Measurements from ENCODE around the gene PRKD2. TPM values are rescaled to one million over a fixed set of nuclear protein-coding genes. Genes with fewer than 3 reads are reported as not detected.

The PRKD2 gene
- total RNA-seq, 2 donors from 2014 or later = 18.9 to 58.3 TPM

GRCh38 chr19:46729696-46730095, 12.8 kb upstream of the PRKD2 start:
- ATAC-seq (no peak), DNase-seq (no peak)
- Histone ChIP-seq H3K27ac (no peak overlapping the region), H3K9me3 (no peaks in the 10 kb centered on the region), H3K27me3 (no peaks in the 10 kb centered on the region), H3K36me3 (replicated peaks in 1 of 2; ENCODE audit: insufficient read depth in 1 of 2, low read depth in 2 of 2) (peaks cover 5 to 36% of the 10 kb centered on the region in 2 donors), H3K4me1 (no peaks in the 10 kb centered on the region), H3K4me3 (no peak overlapping the region)
- intact Hi-C loops (cut with DNase I) = no loop called here
- 89 to 93% methylated on average over 7 of the region's 7 CpGs for WGBS, 2 donors
- TF ChIP-seq CTCF (IDR thresholded peaks at IDR 0.05) (no peak), POLR2A (IDR thresholded peaks at IDR 0.05) (no peak)

DNA sequence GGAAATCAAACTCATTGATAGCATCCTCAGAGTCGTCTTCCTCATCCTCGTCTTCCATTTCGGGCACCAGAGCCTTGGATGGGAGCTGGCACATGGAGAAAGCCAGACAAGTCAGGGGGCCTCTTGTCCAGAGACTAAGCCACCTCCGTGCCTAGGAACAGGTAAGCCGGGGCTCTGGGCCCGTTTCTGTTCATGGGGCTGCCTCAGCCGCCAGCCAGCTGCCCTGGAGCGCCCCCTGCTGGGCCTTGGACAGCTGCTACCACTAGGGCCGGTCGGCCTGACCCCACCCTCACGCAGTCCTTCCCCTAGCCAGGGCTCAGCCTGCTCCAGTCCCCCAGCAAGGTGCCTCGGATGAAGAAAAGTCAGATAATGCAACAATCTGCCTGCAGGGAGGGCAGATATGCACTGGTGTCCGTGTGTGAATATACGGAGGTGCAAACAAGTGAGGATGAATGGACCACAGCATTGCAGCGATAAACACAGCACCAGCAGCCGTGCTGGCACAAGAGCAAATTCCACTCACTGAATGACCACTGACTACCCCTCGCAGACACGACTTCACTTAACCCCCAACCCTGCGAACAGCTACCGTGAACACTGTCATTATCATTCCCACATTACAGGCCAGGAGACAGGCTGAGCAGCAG, 11.9 kb upstream of the PRKD2 start:
- 47 to 59% methylated on average over 11 to 20 of the region's 20 CpGs for WGBS, 2 donors
- Histone ChIP-seq H3K4me1 (no peaks in the 10 kb centered on the region), H3K4me3 (no peak overlapping the region), H3K36me3 (replicated peaks in 1 of 2; ENCODE audit: insufficient read depth in 1 of 2, low read depth in 2 of 2) (peaks cover 5 to 39% of the 10 kb centered on the region in 2 donors), H3K27me3 (no peaks in the 10 kb centered on the region), H3K9me3 (no peaks in the 10 kb centered on the region), H3K27ac (no peak overlapping the region)
- DNase-seq (peak; percentile 73 to 80 (median 74)), ATAC-seq (peak; percentile 62)
- intact Hi-C loops (cut with DNase I) = no loop called here
- TF ChIP-seq CTCF (IDR thresholded peaks at IDR 0.05) (peak; percentile 76 to 88 (median 83)), POLR2A (IDR thresholded peaks at IDR 0.05) (no peak)

DNA sequence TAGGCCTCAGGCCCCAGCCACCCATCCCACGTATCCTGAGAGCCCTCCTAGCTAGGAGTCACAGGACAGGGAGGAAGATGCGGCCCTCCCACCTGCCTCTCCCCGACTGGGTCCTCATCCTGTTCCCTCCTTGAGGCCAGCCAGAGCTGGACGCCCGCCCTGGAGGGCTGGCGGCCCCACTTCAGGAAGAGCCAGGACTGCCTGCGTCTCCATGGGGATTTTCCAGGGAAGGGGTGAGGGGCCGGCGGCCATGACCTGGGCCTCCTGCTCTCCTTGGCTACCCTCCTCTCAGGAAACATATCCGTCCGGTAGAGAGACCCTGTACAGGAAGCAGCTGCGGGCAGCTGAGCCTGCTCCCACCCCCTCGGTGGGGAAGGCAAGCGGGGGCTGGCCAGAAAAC, 11.3 kb upstream of the PRKD2 start:
- Histone ChIP-seq H3K4me3 (no peak overlapping the region), H3K36me3 (replicated peaks in 1 of 2; ENCODE audit: insufficient read depth in 1 of 2, low read depth in 2 of 2) (peaks cover 5 to 39% of the 10 kb centered on the region in 2 donors), H3K4me1 (no peaks in the 10 kb centered on the region), H3K9me3 (no peaks in the 10 kb centered on the region), H3K27ac (no peak overlapping the region), H3K27me3 (no peaks in the 10 kb centered on the region)
- no peak for DNase-seq
- TF ChIP-seq CTCF (IDR thresholded peaks at IDR 0.05) (no peak), POLR2A (IDR thresholded peaks at IDR 0.05) (no peak)
- peak; percentile 12 for ATAC-seq
- intact Hi-C loops (cut with DNase I) = no loop called here
- 75 to 100% methylated on average over 1 to 13 of the region's 14 CpGs for WGBS, 2 donors

- TF ChIP-seq POLR2A (IDR thresholded peaks at IDR 0.05) (no peak), CTCF (IDR thresholded peaks at IDR 0.05) (no peak)
- WGBS, 2 donors = 73 to 81% methylated on average over 3 to 10 of the region's 11 CpGs
- ATAC-seq = no peak
- H3K27me3 ChIP-seq = no peaks in the 10 kb centered on the region
- intact Hi-C loops (cut with DNase I) = no loop called here
- H3K4me3 ChIP-seq = no peak overlapping the region
- H3K36me3 ChIP-seq (replicated peaks in 1 of 2; ENCODE audit: insufficient read depth in 1 of 2, low read depth in 2 of 2) = peaks cover 8 to 41% of the 10 kb centered on the region in 2 donors
- no peak overlapping the region for H3K27ac ChIP-seq
- no peaks in the 10 kb centered on the region for H3K9me3 ChIP-seq
- H3K4me1 ChIP-seq = no peaks in the 10 kb centered on the region
- no peak for DNase-seq
These were observed 10.8 kb upstream of the PRKD2 start for GRCh38 chr19:46727757-46728156.

GRCh38 chr19:46726971-46727501, 10.1 kb upstream of the PRKD2 start:
- Histone ChIP-seq H3K4me1 (no peaks in the 10 kb centered on the region), H3K27me3 (no peaks in the 10 kb centered on the region), H3K36me3 (replicated peaks in 1 of 2; ENCODE audit: insufficient read depth in 1 of 2, low read depth in 2 of 2) (peaks cover 11 to 43% of the 10 kb centered on the region in 2 donors), H3K4me3 (no peak overlapping the region), H3K9me3 (no peaks in the 10 kb centered on the region), H3K27ac (no peak overlapping the region)
- ATAC-seq = no peak
- no peak for DNase-seq
- intact Hi-C loops (cut with DNase I) = no loop called here
- WGBS, 2 donors = 76 to 84% methylated on average over 8 to 14 of the region's 14 CpGs
- TF ChIP-seq CTCF (IDR thresholded peaks at IDR 0.05) (no peak), POLR2A (IDR thresholded peaks at IDR 0.05) (no peak)
